Stimulated activated CD4-positive, alpha-beta T cell treated with anti-CD3 and anti-CD28 coated beads, Interleukin-4, amount 100 ng/mL, for 24 hours (primary cell): Measurements from ENCODE around the gene TSPAN7.

Experiments
- DNase-seq: peaks from one replicate; pipeline ENCODE4 v3.0.0-alpha.2; 2020

The TSPAN7 gene, protein sequence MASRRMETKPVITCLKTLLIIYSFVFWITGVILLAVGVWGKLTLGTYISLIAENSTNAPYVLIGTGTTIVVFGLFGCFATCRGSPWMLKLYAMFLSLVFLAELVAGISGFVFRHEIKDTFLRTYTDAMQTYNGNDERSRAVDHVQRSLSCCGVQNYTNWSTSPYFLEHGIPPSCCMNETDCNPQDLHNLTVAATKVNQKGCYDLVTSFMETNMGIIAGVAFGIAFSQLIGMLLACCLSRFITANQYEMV

DNA sequence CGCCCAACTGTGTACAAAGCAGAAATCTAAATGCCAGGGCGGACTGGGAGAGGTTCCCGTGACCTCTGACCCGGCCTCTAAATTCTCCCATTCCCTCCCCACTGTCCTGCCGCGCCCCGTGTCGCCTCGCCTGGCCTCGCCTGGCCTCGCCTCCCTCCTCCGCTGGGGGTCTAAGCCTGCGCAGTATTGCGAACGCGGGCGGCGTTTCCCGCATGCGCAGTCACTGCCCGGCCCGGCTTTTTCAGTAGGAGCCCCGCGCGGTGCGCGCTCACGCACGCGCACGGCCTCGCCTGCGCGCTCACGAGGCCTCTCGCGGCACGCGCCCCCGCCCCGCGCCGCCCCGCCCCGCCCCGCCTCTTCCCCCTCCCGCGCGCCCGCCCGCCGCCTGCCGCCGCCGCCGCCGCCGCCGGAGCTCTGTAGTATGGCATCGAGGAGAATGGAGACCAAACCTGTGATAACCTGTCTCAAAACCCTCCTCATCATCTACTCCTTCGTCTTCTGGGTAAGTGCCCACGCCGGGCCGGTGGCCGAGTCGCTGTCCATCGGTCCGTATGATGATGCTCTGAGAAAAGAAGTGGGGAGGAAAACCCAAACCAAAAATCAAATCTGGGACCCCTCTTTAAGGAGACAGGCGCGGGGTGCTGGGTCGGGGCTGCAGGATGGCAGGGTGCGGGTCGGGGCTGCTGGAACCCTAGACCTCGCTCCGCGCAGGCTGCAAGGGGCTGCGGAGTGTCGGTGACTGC, at the start of gene TSPAN7:
Gene TSPAN7, plus strand, starts transcription at position 417 of the 743 bp plus-strand sequence. Its CDS starts 5 bp downstream, at position 422.
- peak; percentile 79 for DNase-seq

DNA sequence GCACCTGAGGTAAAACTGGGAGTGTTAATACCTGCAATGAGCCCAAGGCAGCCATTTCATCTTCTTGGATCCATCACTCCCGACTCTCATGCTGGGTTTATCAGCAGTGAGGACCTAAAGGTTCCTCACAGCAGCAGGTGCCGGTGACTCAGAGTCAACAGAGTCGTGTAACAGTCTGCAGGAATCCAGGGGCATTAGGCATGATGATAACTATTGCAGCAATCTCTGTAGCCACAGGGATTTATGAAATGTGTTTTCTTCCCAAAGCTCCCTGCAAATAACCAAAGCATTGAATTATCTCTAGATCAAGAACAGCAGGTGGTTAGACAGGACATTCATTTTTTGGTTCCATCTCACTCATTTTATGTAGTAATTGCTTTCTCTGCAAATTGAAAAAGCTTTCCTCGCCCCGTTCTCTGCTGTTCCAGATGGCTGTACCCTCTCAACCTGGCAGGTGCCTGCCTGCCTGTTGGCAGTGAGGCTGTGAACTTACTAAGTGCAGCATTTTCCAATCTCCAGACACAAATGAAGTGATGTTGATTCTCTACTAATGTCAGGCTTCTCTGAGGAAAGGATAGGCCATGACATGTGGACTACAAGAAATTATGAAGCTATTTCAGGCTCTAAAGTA, 48.1 kb upstream of the TSPAN7 start:
- no peak for DNase-seq

DNA sequence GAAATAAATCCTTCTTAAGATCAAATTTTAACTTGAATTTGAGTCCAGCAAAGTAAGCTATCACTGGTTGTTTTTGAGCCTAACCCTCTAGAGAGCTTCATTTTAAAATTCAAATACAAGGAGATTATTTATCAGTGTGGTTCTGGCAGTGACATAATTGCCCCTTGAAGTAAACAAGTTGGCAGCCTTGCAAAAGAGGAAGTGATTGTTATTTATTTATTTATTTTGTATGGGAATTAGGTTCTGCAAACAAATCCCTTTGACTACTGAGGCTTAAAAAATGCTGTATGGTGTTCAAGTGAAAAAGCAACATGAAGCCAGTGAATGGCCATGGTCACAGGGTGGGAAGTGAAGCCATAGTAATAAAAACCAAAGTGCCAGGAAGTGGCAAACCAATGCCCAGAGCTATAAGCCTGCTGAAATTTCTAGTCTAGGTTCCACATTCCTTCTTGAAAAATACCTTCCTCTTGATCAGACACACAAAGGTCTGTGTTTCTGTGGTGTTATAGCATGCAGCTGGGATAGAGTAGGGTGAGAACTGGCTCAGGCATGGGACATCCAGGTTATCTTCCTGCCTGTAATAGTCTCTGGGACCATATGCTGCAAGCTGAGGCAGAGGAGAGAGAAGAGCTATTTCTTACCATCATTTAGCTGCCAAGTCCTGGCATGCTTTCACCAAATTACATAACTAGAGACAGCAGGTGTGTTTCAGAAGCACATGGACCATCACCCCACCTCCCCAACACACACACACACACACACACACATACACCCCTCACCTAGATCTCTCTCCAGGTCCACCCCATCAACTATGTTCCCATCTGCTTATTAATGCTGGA, 47.1 kb upstream of the TSPAN7 start:
- DNase-seq = no peak

DNA sequence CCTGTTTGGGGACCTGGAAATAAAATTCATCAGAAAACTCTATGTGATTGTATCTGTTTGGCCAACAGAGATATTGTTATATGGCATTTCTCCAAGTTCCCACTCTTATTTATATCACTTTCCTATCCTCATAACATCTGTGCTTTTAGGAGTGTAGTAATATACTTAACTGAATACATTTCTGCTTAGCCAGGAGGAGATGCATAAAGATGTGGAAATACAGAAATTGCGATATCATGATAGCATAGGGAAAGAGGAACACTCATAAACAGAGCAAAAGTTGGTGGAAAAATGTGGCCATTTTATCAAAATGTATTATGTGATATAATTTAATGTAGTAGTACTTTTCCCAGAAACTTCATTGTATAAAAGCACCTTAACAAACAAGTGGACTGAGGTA, 46.1 kb upstream of the TSPAN7 start:
- DNase-seq = no peak

DNA sequence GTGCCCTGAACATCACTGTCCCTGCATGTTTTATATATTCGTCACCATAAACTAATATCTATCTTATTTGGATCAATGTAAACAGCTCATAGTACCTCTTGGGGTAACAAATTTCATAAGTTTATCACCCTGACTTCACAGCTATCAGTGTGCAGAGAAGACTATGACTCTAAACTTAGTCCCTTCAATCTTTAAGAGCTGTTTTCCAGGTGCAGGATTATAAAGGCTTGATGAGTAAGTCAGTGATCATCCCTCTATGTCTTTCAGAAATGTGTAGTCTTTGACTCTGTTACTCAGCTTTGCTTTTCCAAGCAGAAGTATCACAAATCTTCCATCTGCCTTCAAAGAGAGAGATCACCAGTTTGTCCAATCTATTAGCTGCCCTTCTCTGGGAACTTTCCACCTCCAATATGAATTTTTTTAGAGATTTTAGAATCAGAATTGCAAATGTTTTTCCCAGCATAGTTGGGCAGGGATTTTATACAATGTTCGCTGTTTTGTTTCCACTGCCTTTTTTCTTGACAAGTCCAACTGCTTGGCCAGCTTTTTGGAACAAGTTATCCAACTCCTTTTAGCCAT, 45.1 kb upstream of the TSPAN7 start:
- DNase-seq = no peak

DNA sequence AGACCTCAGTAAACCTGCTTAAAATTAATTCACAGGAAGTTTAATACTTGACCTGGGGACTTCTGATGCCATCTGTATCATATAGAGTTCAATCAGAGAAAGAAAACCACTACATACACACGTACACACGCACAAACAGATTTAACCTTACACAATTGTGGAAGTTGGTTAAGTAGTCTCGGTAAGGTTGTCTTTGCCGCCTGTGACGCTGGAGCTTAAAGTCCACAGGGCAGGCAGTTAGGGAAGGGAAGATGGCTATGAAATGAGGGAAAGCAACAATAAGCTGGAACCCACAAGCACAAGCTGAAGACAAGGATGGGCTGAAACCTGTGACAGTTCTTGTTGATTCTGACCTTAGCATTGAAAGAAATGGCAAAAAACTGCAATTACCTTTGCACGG, 41.7 kb upstream of the TSPAN7 start:
- no peak for DNase-seq

DNA sequence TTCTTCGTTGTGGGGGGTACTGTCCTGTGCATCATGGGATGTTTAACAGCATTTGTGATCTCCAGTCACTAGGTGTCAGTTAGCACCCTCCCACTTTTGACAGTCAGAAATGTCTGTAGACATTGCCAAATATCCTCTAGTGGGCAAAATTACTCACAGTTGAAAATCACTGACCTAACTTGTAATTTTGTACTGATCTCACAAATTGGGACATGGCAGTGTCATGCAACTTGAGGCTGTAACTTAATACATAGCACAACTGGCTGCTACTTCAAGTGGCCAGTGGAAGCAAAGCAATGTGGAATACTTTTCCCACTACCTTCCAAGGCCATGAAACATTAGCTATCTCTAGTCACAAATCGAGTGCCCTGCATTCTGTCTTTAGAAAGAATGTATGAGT, 23.2 kb upstream of the TSPAN7 start:
- DNase-seq = no peak

DNA sequence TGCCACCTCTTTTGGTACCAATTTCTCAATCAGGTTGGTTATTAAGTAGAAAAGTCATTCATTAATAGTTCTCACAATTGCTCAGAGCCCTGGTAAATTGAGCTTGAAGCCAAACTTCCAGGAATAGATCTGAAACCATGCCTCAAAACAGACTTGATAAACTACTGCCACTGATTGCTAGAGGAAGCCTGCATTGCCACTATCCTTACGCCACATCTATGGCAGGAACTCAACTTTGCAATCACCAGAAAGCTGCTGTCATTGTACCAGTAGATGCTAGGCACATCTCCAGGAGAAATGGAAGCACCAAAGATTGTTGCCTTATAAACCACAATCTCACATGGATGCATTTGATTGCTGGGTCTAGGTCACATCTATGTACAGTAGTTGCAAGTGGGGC, 21.6 kb upstream of the TSPAN7 start:
- no peak for DNase-seq

DNA sequence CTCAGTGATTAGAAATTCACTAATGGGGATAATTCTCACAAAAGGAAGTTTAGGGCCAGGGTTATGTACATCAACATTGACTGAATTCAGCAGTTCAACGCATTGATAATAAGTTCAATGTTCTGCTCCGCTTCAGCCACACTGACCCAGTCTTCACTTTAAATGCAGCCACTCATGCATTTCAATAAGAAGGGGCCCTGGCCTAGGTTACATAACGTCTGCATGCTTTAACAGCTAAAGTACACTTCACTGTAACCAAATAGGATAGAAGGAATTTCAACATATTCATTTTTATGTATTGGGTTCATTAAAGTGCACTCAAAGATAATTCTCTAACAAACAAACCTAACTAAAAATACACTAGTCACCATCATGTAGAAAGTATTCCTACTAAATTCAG, 12.8 kb upstream of the TSPAN7 start:
- no peak for DNase-seq

DNA sequence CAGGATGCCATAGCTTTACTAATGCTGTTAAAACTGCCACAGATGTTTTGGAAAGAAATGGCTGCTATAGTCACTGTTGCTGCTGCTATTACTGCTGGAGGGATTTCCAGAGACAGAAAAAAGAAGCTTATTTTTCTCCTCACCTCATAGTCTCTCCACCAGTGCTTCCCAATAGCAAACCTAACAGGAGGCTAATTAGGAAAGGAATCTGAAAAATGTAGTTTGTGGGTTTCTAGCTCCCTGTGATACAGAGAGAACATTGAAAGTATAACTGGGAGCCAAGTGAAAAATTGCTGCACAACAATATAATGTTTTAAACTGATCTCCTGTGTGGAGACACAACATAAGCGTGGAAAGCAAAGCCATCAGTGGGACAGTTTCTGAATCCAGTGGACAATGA, 8.6 kb upstream of the TSPAN7 start:
- DNase-seq = no peak

DNA sequence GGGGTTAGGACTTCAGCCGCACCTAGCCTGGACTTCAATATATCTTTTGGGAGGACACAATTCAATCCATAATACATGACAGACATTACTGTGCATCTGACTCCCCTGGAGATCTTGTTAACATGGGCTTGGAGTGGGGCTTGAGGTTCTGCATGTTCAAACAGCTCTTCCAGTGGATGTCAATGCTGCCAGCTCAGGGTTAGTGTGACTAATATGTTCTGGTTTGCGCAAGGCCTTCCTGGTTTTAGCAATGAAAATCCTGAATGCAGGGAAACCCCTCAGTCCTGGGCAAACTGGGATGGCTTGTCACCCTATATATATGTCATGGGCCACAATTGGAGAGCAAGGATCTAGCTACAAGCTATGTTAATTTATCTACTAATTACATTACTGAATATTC, 2.7 kb upstream of the TSPAN7 start:
- no peak for DNase-seq

DNA sequence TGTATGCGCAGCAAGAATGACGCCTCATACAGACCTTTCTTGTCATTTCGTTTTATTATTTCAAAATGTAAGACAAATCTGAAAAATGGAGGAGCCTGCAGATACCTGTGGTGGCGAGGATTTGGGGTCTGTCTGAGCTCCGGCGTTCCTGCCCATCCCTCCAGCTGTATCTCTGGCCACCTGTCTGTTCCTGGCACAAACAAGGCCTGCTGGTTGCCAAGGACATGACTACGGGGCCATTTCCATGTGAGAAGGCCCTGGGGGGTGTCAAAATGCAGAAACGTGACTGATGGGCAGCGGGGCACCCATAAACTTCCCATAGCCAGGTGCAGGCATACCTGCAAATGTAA, 591 bp upstream of the TSPAN7 start:
- no peak for DNase-seq

DNA sequence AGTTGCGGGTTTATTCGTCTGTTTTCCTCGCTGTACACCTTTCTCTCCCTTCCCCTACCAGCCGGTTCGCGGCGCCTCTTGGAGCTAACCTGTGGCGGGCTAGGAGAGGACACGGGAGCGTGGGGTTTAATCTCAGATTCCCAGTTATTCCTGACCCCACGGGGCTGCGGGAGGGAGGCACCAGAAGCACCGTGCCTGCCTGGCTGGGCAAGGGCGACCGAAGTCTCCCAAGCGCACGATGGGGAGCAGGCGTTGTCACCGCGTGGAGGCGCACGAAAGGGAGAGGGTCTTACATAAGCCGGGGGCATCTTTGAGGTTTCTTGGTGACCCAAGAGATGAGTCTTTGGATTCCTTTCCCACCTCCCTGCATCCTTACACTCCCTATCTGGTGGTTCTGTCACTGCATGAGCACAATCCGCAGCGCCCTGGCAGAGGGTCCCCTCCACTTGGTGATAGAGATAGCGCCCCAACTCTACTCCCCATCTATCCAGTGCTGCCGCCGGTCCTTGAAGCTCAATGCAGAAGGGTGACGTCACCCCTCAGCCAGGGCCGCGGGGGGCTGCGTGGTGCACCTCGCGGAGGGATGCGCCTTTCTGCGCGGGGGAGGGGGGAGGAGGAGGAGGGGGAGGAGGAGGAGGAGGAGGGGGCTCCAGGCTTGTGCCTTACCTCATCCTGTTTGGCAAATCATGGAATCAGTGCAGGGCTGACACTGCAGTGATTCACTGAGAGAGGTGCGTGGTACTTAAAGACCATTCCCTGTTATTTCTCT, 793 bp downstream of the TSPAN7 start:
- DNase-seq = no peak

DNA sequence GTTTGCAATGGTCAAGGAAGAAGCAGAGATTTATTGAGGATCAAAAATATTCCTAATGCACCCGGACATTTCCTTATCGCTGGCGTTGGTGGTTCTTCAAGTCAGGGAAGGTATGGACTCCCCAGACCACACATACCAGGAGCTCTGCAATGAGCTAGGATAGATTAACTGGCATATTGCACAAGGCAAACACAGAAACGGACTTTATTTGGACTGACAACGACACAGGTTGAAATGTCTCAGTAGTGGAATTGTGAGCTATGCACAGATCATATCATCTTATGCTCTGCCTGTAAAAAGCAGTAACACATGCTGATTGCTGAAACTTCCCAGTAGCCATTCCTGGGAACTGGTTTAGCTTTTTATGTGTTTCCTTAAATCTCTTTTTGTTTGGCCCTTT, 1.7 kb downstream of the TSPAN7 start:
- DNase-seq = no peak

DNA sequence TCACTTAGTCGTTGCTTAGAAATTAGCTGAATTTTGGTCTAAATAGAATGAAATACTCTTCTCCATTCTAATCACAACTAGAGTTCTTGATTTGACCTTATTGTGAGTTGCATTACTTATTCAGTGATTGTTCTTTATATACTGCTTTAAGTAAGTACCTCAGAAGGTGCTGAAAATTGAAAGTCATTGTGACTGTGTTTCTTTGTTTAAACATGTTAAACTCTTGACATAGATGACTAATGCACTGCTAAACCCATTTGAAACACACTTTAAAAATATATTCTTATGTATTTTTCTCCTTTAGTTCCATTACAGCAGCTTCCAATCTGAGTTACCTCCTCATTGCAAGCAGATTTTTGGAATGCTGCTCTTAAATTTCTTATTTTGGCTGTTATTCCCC, 9.1 kb downstream of the TSPAN7 start:
- DNase-seq = no peak

DNA sequence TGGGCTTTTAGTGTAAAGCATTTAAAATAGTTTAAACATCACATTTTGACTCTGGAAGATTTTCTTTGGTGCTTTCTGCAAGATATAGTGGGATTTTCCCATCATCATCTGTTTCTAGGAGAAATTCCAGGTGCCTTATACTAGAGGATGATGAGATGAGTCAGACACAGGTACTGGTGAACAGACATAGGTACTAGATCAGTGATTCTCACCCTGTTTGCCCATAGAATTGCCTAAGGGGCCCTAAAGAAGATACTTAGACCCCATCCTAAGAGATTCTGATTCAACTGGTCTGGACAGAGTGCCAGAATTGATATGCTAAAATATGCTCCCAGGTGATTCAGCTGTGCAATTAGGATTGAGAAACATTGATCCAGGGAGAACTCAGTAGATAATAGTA, 9.7 kb downstream of the TSPAN7 start:
- DNase-seq = no peak

DNA sequence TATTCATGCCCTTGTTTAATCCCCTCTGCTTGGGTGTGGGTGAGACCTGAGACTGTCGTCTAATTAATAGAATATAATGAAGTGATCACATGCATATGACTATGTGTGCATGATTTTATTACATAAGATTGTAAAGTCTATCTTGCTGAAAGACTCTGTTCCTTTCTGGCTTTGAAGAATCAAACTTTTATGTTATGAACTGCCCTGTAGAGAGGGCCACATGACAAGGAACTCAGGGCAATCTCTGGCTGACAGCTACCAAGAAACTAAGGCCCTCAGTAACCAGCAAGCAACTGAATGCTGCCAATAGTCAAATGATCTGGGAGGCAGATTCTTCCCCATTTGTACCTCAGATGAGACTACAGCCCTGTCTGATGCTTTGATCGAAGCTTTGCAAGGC, 13.5 kb downstream of the TSPAN7 start:
- no peak for DNase-seq

DNA sequence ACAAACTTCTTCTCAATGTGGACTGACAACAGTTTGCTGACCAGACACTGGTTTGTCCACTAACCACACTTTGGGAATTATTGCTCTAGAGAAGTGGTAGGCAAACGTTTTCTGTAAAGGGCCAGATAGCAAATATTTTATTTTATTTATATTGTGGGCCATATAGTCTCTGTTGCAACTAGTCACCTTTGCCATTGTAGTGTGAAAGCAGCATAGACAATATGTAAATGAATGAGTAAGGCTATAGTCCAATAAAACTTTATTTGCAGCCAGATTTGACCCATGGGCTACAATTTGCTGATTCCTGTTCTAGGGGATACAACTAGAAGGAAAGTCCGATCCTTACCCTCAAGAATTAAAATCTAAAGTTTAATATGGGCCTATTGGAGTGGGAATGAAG, 14.5 kb downstream of the TSPAN7 start:
- DNase-seq = no peak

DNA sequence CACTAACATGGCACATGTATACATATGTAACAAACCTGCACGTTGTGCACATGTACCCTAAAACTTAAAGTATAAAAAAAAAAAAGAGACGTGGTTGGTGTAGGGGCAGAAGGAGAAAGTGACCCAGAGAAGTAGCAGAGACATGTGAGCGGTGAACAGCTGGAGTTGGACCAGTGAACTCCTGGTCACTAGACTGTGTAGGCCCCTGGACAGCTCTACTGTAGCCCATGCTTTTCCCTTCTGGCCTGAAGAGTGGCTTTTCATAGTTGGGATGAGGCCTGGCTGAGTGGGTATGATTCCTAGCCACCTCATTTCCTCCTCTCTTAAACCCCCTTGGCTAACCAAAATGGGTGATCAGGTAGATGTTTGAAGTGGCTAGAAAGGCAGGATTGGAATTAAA, 16.4 kb downstream of the TSPAN7 start:
- no peak for DNase-seq

DNA sequence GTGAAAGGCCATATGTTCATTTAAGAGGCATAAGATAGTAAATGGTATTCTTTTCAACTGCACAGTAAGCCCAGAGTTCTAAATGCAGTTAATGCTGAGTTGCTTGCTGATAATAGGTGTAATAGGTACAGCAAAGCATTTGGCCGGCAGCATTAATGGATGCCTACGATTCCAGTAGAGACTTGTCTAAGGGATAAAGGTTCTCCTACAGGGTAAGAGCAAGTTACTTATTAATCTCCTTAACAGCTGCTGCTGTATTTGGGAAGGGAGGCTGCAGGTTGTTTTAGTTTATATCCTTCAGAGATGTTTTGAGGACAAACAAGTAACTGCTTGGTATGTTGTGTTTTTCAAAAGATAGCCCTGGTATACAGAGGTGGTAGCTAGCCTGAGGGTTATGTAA, 16.8 kb downstream of the TSPAN7 start:
- no peak for DNase-seq

DNA sequence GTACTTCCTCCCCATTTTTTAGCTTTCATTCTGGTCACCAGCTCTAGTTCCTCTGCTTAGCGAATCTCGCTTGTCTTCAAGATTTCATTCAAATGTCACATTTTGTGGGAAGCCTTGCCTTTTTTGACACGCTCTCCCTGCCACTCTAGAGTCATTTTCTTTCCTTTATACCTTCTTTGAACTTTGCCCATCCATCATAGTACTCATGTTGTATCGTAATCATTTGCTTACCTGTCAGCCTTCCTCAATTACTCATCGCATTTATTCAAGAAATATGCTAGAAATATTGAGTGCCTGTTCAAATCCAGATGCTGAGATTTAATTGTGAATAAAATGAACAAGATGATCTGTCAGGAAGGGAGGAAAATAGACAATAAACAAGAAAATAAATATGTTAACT, 21.8 kb downstream of the TSPAN7 start:
- DNase-seq = no peak

DNA sequence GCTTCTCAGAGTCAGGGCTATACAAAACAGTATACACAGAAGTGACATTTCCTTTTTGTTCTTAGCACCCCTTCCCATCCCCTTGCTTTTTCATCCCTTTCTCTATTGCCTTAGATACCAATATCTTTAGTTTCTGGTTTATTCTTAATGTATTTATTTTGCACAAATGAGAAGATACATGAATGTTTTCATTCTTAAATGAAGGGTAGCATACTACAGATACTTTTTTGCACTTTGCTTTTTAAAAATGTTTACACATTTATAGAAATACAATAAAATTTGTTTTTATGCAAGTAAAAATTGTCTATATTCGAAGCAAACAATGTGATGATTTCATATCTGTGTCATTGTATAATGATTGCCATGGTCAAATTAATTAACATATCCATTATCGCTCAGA, 33.1 kb downstream of the TSPAN7 start:
- DNase-seq = no peak
